Brain microvascular endothelial cell (primary cell): ENCODE data around the gene FHIP2A.

Experiments used
- DNase-seq: peaks from one replicate; pipeline ENCODE4 v3.0.0-alpha.2; 2020
- H3K27ac ChIP-seq: fragments of 250-450 bp; sonication (Bioruptor Pico); 2 replicates; pipeline ENCODE4 v1.5.1; 2020; ENCODE audit warnings: mild to moderate bottlenecking, moderate library complexity
- H3K27me3 ChIP-seq: fragments of 250-450 bp; sonication (Bioruptor Pico); replicated peaks from 2 replicates; pipeline ENCODE4 v1.5.1; 2020; ENCODE audit warnings: mild to moderate bottlenecking
- H3K36me3 ChIP-seq: fragments of 250-450 bp; sonication (Bioruptor Pico); replicated peaks from 2 replicates; pipeline ENCODE4 v1.5.1; 2020; ENCODE audit warnings: mild to moderate bottlenecking
- H3K4me3 ChIP-seq: 2 replicates; pipeline ENCODE4 v1.5.1; 2011; ENCODE audit warnings: low read depth, mild to moderate bottlenecking, control low read depth, low read length, moderate library complexity
- in situ Hi-C: cut with HindIII; loops from 2 replicates; pipeline ENCODE4 v1.10.0; 2017; ENCODE audit warnings: low sequenced_read_pairs, low pct_ligation_motif_present
- TF ChIP-seq, protein P1 (sequence below): IDR thresholded peaks from 2 replicates; pipeline ENCODE4 v1.5.1; 2011; ENCODE audit warnings: low read depth, mild to moderate bottlenecking, moderate library complexity, low read length, control low read depth, inconsistent platforms; ENCODE audit errors: missing control alignments

FHIP2A gene

DNA sequence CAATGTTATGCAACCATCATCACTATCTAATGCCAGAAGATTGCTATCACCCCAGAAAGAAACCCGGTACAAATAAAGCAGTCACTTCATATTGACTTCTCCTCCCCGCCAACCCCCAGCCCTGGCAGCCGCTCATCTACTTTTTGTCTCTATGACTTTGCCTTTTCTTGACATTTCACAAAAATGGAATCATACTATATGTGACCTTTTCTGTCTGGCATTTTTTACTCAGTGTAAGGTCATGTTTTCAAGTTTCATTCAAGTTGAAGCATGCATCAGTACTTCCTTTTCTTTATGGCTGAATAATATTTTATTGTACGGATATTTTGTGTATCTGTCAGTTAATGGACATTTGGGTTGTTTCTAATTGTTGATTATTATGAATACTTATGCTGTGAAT, 28.1 kb downstream of the FHIP2A start:
- no peak for DNase-seq
- H3K4me3 ChIP-seq, result no peak overlapping the region
- TF ChIP-seq, protein P1, sequence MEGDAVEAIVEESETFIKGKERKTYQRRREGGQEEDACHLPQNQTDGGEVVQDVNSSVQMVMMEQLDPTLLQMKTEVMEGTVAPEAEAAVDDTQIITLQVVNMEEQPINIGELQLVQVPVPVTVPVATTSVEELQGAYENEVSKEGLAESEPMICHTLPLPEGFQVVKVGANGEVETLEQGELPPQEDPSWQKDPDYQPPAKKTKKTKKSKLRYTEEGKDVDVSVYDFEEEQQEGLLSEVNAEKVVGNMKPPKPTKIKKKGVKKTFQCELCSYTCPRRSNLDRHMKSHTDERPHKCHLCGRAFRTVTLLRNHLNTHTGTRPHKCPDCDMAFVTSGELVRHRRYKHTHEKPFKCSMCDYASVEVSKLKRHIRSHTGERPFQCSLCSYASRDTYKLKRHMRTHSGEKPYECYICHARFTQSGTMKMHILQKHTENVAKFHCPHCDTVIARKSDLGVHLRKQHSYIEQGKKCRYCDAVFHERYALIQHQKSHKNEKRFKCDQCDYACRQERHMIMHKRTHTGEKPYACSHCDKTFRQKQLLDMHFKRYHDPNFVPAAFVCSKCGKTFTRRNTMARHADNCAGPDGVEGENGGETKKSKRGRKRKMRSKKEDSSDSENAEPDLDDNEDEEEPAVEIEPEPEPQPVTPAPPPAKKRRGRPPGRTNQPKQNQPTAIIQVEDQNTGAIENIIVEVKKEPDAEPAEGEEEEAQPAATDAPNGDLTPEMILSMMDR, result no peak
- in situ Hi-C loops, result no loop called here
- H3K27me3 ChIP-seq, result no peaks in the 10 kb centered on the region
- H3K27ac ChIP-seq, result no peak overlapping the region
- H3K36me3 ChIP-seq, result peaks cover 74% of the 10 kb centered on the region

DNA sequence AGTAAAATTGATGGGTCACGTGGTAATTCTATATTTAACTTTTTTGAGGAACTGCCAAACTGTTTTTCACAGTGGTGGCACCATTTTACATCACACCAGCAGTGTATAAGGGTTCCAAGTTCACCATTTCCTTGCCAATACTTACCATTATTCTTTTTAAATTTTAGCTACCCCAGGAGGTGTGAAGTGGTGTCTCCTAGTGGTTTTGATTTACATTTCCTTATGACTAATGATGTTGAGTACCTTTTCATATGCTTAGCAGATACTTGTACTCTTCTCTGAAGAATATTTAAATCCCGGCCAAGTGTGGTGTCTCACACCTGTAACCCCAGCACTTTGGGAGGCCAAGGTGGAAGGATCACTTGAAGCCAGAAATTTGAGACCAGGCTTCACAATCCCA, 28.5 kb downstream of the FHIP2A start:
- Histone ChIP-seq H3K4me3 (no peak overlapping the region), H3K27ac (no peak overlapping the region), H3K27me3 (no peaks in the 10 kb centered on the region), H3K36me3 (peaks cover 71% of the 10 kb centered on the region)
- in situ Hi-C loops, result no loop called here
- no peak for DNase-seq
- TF ChIP-seq, protein P1, result no peak

DNA sequence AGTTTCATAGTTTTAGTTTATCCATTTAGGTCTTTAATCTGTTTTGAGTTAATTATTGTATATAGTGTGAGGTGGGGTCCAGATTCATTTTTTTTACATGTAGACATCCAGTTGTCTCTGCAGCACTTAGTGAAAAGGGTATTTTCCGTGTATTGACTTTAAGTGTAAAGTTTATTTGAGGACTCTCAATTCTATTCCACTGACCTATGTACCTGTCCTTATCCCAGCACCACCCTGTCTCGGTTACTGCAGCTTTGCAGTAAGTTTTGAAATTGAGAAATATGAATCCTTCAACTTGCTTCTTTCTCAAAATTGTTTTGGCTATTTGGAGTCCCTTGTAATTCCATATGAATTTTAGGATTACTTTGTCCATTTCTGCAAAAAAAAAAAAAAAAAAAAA, 29.8 kb downstream of the FHIP2A start:
- no peak for DNase-seq
- no peak overlapping the region for H3K27ac ChIP-seq
- TF ChIP-seq, protein P1, result no peak
- in situ Hi-C loops, result no loop called here
- no peak overlapping the region for H3K4me3 ChIP-seq
- H3K36me3 ChIP-seq, result peaks cover 63% of the 10 kb centered on the region
- H3K27me3 ChIP-seq, result no peaks in the 10 kb centered on the region

DNA sequence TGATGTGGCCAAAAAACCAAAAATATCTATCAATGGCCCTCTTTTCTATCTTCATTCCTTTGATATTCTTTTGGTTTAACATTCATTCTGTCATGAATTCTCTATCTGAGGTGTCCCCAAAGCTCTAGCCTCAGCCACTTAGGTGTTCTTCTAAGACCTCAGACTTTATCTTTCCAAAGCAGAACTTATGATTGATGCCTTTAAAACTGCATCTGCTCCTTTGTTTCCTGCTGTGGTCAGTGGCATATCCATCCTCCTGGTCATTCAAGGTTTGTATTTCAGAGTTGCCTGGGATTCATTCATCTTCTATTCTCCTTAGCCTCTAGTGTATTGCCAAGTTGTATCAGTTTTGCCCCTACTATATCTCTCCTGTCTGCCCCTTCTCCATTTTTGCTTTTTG, 30.6 kb downstream of the FHIP2A start:
- no peaks in the 10 kb centered on the region for H3K27me3 ChIP-seq
- in situ Hi-C loops, result no loop called here
- H3K27ac ChIP-seq, result no peak overlapping the region
- no peak overlapping the region for H3K4me3 ChIP-seq
- peaks cover 54% of the 10 kb centered on the region for H3K36me3 ChIP-seq
- TF ChIP-seq, protein P1, result no peak
- DNase-seq, result no peak

DNA sequence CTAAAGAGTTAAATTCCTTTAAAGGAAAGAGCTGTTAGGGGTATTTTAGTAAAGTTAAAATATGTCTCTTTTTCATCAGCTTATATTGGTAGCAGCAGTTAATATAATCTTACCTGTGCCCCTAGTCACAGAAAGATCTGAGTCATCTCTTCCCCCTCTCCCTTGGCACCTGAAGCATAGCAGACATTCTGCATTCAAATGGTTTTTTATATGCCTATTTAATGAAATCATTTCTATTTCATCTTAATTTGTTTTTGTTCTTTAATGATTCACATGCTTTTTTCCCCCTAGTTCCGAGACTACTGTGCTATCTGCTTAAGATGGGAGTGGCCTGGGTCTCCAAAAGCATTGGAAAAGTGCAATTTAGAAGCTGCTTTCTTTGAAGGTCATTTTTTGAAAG, 33.3 kb downstream of the FHIP2A start:
- in situ Hi-C loops, result no loop called here
- Histone ChIP-seq H3K4me3 (no peak overlapping the region), H3K27me3 (no peaks in the 10 kb centered on the region), H3K36me3 (peaks cover 56% of the 10 kb centered on the region), H3K27ac (peak overlapping the region; percentile 89)
- no peak for DNase-seq
- TF ChIP-seq, protein P1, result no peak

DNA sequence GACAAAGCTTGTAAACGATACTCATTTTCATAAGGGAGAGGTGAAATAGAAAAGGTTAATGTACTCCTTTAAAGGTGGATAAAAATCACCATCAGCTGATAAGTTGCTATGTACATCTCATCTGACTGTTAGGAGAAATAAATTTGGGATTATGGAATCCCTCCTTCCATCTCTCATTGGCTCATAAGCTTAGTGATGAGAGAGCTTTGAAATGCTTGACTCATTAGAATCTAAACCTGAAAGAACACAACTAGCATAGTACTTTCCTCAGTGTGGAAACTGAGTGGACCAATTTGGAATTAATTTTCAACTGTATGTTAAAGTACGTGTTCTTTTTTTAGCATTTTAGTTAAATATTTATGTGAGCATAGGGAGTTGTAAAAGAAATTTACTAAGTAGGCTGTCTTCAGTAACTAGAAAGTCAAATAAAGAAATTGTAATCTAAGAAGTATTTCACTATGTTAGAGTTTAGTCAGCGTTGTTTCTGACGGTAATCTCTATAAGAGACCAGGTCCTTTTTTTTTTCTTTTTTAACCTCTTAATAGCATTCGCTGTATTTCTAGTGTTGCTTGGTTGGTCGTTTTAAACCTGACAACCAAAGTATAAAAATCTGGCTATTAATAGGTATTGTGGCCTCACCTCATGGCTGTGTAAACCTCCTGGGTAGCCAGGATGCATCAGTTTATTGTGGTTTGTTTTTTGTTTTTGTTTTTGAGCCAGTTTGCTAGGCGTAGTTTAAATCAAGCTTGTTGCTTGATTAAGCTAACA, 34.4 kb downstream of the FHIP2A start:
- no peaks in the 10 kb centered on the region for H3K27me3 ChIP-seq
- H3K36me3 ChIP-seq, result peaks cover 50% of the 10 kb centered on the region
- in situ Hi-C loops, result no loop called here
- DNase-seq, result no peak
- H3K27ac ChIP-seq, result peak overlapping the region; percentile 89
- no peak overlapping the region for H3K4me3 ChIP-seq
- TF ChIP-seq, protein P1, result no peak
